AG08396 (cell line): ENCODE measurements around the gene RNF183.
A peak's percentile ranks its signal among the peaks of the same experiment; 100 is the strongest.
"Not testable (repeated sequence)": the region's sequence is repeated elsewhere in the genome, so short reads cannot be mapped to it uniquely, and the experiment has no call there.

Experiments
- DNase-seq: peaks from one replicate; pipeline ENCODE4 v3.0.0; 2012; ENCODE audit warnings: low spot score, mixed read lengths

The RNF183 gene

DNA sequence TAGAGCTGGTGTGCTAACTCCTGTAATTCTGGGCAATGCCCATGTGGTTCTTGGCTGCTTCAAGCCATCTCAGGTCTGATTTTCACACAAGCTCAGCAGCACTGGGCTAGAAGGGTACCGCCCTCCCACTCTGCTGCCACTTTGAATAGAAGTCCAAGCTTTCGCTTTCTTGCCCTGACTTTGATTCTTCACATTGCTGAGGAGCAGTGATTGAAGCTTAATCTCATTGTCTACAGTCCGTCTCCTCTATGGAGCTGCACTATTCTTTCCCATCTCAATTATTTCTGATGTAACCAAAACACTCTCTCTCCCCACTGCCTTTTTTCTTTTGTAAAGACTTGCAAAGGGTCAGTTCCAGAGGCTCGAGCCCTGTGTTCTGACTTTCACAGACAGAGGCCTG, 12.9 kb upstream of the RNF183 start:
- no peak for DNase-seq

DNA sequence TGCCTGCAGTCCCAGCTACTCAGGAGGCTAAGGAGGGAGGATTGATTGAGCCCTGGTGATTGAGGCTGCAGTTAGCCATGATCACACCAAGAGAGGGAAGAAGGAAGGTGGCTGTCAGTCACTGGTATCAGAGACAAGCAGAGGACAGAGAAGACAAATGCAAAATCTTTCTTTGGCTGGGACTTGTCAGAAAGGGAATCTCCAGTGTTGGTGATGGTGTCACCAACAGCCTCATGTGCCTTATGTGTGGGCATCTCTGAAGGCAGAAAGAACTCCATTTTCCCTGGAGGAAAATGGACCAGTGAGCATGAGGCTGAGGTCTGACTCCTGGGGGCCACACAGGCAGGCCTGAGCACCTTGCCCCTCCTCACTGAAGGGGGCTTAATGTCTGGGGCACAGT, 12.1 kb upstream of the RNF183 start:
- DNase-seq: no peak

DNA sequence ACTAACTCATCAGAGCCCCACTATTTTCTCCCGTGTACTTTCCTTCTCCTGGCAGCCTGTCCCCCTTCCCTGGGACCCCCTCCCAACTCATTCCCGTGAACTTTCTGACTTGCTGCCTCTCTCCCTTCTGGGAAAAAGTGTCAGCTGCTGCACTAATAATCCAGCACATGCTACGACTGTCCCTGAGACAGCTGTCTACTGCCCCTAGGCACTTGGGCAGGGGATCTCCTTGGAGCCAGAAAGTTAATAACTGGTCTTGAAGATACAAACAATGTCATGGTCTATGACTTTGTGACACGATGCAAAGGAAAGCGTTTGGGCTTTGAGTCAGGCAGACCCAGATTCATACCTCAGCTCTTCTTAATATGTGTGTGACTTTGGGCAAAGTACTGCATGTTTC, 10.1 kb upstream of the RNF183 start:
- no peak for DNase-seq

DNA sequence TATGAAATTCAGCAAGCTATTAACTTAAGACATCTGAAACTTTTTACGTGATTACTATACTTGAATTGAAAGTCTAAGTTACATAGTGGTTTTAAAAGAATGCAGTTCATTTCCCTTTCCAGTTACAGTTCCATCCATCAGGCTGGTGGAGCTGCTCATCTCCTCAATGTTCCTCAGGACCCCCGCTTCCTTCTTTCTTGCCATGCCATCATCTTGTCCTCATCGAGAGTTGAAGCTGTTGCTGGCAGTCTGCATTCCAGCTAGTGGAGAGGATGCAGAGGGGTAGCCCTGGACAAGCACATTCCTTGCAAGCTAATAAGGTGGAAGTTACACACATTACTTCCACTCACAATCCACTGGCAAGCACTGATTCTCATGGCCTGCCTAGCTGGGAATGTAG, 8.8 kb upstream of the RNF183 start:
- DNase-seq: no peak

DNA sequence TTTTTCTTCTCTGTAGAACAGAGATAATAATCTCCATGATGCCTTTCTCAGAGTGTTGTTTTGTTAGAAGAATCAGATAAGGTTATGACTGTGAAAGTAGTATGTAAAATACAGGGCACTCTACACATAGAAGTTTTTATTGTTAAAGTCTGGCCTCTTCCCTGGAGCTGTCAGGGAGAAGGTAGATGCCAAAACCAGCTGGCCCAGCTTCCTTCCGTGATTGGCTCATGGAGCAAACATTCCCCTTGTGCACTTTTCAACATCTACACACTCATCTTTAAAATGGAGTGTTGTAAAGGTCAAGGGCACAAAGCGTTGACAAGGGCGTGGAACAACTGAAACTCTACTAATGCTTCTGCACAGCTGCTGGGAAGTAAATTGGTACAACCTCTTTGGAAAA, 7.4 kb upstream of the RNF183 start:
- no peak for DNase-seq

DNA sequence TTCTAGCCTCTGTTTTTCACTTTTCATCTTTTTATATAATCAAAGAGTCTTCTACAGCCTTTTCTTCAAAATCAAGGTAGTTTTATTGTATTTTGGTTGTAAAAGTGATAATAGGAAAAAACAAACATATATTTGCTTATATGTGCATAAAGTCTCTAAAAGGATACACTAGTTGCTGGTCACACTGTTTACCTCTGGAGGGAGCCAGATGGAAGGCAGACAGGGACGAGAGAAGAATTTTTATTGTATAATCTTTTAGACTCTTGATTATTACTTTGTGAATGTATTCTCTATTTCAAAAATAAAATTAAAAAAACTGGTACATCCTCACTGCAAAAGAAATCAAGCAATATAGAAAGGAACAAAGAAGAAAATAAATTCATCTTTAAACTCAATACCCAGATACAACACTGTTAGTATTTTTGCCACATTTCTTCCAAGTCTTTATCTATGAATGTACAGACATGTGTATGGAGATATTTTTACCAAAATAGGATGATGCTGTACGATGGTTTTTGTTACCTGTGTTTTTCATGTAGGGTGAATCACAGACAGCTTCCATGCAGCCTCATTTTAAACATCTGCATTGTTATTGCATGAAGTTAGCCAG, 6.1 kb upstream of the RNF183 start:
- DNase-seq: peak; percentile 50

DNA sequence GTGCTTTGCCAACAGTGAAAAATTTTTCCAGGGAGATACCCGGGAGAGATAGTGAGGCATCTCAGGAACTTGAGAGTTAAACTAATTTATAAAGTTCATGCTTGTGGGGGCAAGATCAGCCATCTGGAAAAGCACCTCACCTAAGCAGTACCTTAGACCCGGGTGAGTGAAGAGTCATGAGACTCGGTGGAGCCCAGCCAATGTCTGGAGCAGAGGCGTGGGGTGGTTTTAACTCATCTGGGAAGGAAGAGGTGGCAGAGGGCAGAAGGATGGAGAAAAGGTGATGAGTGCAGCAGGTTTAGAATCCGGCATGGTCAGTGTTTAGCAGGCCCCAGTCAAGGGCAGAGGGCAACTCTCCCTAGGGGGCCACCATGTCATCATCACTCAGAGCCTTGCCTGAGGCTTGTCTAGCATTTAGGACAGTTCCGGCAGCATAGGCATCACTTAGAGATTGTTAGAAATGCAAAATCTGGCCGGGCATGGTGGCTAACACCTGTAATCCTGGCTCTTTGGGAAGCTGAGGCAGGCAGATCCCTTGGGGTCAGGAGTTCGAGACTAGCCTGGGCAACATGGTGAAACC, 4.3 kb upstream of the RNF183 start:
- DNase-seq: no peak

DNA sequence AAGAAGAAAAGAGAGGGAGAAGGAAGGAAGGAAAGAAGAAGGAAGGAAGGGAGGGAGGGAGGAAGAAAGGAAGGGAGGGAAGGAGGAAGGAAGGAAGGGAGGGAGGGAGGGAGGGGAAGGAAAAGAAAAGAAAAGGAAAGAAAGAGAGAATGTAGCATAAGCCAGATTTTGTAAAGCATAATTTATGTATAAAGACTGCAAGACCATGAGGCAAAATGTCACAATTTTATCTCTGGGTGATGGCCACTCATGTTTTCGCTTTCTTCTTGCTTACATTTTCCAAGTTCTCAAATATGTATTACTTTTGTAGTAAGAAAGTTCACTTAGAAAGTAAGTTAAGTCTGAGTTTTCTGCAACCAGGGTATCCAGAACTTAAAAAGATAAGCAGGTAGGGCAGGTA, 3.4 kb upstream of the RNF183 start:
- no peak for DNase-seq

DNA sequence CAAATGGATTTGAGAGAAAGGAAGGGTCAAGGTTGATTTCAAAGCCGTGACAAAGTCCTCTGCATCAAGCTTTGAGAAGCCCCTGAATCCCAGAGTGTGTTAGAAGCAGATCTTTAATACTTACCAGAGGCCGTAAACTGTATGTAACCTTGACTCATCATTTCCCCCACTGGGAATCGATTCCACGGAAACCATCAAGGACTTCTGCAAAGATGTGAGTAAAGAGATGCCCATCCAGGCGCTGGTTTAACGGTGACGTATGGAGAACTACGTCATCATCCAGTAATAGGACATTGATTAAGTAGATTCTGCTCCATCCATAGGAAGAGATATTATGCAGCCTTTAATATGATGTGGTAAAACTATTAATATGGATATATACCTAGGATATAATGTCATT, 1.6 kb downstream of the RNF183 start:
- DNase-seq: no peak

DNA sequence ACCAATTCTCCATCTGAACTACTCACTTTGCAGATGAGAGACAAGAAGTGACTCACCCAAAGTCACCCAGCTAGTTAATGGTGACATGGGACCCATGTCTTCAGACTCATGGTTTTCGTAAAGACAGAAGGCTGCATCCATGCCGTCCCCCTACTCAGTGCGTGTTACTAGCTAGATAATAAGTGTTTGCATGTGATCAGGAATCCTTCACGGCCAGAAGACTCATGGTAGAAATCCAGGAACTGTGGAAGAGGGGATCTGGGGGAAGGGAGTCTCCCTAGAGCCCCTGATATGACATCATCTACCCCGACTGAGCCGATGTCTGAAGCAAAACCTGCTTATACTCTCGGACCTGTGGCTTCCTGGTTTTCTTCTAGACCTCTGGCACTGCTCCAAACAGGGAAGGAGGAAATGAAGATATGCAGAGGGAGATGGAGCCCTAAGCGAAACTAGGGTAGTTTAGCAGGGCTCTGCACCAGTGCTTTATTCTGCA, 3.3 kb downstream of the RNF183 start:
- DNase-seq: no peak

DNA sequence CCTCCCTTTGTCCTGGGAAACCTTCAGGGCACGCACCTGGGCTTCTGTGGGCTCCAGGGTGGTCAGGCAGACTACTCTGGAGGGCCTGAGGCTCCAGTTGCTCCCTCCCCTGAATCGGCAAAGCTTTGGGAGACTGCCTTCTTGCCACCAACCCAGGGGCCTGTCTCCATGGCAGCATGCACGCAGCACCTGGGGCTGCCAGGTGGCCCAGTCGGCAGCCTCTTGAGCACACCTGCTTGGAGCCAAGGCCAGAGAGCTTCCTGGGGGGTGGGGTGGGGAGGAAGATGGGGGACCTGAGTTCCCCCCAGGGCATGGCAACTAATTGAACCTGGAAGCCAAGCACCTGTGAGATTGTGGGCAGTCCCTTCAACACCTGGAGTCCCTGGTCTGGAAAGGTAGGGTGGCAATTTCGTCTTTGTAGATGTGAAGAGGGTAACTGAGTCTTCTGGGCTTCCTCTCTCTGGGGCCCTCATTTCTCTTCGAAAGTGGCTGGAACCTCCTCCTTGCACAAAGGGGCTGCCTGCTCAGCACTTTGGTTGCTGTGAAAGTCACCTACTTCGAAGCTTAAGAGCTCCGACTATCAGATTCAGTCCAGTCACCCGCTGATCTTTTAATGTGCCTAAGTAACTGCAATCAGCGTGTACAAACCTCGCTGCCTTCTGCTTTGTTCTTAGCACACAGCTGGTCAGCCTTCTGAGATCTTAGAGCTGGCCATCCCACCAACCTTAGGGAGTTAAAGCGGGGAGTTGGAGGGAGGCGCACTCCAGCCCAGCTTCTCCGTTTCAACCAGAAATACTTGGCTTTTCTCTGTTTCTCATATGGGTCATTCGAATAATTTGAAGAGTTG, 4.0 kb downstream of the RNF183 start:
- DNase-seq: no peak

DNA sequence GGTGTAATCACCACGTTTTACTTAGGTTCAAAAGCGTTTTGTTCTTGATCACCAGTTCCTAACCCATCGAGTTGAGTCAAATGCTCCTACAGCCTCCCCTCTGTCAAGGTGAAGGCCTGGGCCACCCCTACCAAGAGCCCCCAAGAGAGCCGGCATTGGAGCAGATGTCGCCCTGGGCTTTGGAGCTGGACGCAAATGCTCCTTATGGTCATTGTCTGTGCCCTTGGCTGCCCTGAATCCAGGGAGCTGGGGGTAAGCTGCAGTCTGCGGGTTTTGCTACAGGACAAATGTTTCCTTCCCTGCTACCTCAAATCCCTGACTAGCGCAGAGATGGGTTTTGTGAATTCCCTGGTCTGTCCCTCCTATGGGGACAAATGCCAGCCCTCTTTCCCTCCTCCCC, 4.9 kb downstream of the RNF183 start:
- no peak for DNase-seq

DNA sequence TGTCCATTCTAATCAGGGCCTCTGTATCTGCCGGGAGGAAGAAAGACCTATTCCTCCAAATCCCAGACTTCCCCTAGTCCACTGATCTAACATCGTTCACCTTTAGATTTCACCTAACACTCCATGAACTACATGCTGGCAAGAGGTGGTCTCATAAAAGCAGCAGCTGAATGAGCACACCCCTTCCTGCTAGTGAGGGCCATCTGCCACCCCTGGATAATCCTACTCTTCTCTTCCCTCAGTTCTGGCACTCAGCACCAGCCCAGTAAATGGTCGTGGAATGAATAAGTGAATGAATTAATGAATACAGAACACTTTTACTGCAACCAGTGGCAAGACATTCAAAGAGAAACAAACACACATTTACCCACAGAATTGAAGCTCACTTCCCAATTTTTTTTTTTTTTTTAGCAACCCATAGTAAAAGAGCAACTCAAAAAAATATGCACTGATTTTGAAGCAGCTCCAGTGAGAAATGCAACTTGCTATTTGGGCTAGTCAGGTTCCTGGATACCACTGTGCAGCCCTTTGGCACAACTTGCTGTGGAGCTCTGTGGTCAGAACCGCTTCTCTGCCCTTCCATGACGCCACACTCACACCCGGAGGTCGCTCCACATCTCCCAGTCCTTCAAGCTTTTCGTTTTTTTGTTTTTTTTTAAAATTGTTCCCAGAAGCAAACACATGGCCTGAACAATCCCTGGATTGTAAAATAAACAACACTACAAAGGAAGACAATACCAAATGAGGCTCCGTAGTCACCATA, 6.2 kb downstream of the RNF183 start:
- DNase-seq: no peak

DNA sequence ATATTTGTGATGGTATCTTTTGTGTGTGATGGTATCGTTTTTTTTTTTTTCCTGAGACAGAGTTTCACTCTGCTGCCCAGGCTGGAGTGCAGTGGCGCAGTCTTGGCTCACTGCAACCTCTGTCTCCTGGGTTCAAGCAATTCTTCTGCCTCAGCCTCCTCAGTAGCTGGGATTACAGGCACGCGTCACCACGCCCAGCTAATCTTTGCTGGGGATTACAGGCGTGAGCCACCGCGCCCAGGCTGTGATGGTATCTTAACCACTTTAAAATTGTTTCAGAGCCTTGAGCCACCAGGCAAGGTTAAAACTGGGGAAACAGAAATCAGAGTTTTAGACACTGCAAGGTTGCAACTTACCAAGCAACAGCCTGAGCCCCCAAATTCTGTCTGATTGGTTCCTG, 6.9 kb downstream of the RNF183 start:
- DNase-seq: not testable (repeated sequence)

DNA sequence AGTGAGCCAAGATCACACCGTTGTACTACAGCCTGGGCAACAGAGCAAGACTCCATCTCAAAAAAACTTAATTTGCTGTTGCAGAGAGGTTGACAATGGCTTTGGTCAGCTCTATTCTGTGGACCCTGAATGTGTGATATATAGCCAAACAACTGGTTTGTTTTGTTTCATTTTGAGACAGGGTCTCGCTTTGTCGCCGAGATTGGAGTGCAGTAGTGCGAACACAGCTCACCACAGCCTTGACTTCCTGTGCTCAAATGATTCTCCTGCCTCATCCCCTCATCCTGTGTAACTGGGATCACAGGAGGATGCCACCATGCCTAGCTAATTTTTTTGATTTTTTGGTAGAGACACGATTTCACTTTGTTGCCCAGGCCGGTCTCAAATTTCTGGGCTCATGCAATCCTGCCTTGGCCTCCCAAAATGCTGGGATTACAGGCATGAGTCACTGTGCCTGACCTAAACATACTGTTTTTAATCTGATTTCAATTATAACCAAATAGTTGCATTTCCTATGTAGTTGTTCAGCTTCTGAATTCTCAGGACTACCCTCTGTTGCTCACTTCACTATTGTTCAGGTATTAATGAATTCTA, 9.8 kb downstream of the RNF183 start:
- no peak for DNase-seq

DNA sequence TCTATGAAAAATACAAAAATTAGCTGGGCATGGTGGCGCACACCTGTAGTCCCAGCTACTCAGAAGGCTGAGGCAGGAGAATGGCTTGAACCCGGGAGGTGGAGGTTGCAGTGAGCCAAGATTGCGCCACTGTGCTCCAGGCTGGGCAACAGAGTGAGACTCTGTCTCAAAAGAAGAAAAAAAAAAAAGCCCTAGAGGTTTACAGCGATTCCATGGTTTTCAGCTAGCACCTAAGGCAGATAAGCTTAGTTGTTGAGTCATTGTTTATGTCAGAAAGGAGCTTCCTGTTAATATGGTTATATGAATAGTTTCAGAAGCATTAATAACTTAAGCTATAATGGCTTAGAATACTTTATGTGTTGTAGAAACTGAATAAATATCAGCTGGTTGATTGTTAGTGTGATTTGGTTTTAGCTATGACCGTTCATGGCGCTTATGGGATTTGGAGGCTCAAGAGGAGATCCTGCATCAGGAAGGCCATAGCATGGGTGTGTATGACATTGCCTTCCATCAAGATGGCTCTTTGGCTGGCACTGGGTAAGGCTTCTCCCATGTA, 13.0 kb downstream of the RNF183 start:
- no peak for DNase-seq

DNA sequence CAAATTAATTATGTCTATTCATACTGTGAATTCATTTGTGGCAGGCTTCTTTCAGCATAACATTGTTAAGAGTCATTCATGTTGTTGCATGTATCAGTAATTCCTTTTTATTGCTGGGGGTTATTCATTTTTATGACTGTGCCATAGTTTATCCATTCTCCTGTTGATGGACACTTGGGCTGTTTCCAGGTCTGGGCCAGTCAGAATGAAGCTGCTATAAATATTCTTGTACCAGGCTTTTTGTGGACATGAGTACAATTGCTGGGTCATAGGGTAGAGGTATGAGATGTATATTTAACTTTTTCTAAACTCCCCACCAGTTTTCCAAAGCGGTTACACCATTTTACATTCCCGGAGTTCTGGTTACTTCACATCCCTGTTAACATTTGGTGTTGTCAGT, 14.1 kb downstream of the RNF183 start:
- no peak for DNase-seq

DNA sequence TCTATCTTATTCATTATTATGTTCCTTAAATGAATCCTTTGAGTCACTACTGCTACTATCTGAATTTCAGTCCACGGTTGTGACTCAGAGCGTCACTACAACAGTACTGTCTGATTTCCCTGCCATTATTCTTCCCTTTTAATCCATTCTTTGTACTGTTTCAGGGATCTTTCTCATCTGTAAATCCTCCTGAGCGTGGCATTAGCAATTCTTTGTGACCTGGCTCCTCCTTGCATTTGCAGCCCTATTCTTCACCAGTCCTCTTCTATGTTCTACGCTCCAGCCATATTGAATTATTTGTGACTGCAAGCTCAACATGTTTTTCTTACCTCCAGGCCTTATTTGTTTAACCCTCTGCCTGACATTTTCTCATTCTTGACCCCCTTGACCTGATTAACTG, 21.8 kb downstream of the RNF183 start:
- DNase-seq: no peak

DNA sequence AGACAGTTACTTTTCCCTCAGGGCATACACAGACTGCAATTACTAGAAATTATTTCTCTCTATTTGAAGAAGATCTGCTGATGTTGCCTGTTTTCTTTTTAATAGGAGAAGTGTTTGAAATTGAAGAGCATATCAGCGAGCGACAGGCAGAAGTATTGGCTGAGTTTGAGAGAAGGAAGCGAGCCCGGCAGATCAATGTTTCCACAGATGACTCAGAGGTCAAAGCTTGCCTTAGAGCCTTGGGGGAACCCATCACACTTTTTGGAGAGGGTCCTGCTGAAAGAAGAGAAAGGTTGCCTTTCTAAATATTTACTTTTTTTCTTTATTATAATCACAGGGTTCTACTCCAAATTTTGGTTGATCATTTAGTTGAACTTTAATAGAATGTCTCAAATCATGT, 24.3 kb downstream of the RNF183 start:
- DNase-seq: no peak

DNA sequence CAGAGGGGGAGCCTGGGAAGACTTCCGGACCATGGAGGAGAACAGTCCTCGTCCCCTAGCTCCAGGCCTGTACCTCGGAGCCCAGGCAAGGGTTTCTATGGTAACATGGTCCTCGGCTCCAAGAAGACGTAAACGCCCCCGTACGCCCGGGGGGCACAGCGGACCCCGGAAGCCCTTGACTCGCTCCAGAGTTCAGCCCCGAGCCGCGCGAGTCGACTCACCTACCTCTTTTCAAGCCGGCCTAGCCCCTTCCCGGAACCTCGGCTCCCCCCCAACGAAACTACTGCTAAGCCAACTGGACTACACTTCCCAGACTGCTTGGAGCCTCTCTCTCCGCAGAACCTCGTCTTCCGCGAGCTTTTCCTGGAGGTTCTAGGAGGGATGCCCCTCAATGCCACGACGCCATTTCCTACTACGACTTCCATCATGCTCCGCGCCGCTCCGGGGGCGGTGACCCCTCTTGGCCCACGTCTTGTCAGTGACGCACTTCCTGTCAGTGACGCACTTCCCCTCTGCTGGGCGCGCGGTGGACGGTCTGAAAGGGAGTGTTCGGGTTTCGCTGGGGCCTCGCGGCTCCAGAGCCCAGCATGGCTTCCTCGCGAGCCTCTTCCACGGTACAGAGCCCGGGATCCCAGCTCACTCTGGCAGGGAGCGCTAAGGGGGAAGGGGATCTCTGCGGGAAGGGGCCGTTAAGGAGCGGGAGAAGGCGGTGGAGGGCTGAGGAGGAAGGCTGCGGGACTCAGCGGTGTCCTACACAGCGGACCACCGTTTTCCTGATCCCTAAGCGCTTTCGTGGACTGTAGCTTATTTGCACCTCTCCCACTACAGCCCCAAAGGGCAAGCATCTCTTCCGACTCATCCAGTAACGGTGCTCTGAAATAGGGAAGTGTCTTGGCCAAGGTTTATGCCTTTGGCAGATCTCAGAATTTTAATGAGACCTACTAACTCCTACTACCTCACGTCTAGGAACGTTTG, 27.7 kb downstream of the RNF183 start, which contains the start of the genes CDC26 and PRPF4:
Gene CDC26 (minus strand): TSS at position 416 of the 975 bp plus-strand sequence. CDS start 3,065 bp downstream, outside the sequence.
Gene PRPF4 (plus strand): TSS at position 502 of the 975 bp plus-strand sequence. CDS start 86 bp downstream, at position 588.
- peak; percentile 96 for DNase-seq
